Lung (tissue), 12 donors: ENCODE data around the gene CDKL5. TPM values are rescaled to one million over a fixed set of nuclear protein-coding genes. Genes with fewer than 3 reads are reported as not detected.

Source experiments
- ATAC-seq: fragments of 200-7000 bp; cut with Tn5 transposase; one replicate; pipeline ENCODE4 v1.9.1; 2020; ENCODE audit warnings: moderate number of reproducible peaks; ENCODE audit not compliant: insufficient read depth, low FRiP score
- DNase-seq, 3 donors: peaks; one replicate each; pipeline ENCODE4 v3.0.0-alpha.2; 2013 to 2017
- H3K27ac ChIP-seq, 2 donors: one replicate each; pipeline ENCODE4 v1.5.1; 2013; ENCODE audit warnings: mild to moderate bottlenecking in 2 of 2, moderate library complexity in 2 of 2, control low read depth in 1 of 2, inconsistent platforms in 1 of 2, low read depth in 1 of 2, low read length in 1 of 2
- H3K27me3 ChIP-seq, 3 donors: one replicate each; pipeline ENCODE4 v1.5.1; 2013; ENCODE audit warnings: low read length in 2 of 3; ENCODE audit not compliant: control insufficient read depth in 3 of 3, insufficient read depth in 3 of 3
- H3K36me3 ChIP-seq, 4 donors: one replicate each; pipeline ENCODE4 v1.5.1; 2013; ENCODE audit warnings: low read length in 4 of 4, mild to moderate bottlenecking in 1 of 4, moderate library complexity in 1 of 4; ENCODE audit not compliant: control insufficient read depth in 4 of 4, insufficient read depth in 4 of 4
- H3K4me1 ChIP-seq, 5 donors: one replicate each; pipeline ENCODE4 v1.5.1; 2013; ENCODE audit warnings: low read length in 5 of 5, mild to moderate bottlenecking in 2 of 5, moderate library complexity in 1 of 5; ENCODE audit not compliant: control insufficient read depth in 5 of 5, insufficient read depth in 5 of 5
- H3K4me3 ChIP-seq: one replicate; pipeline ENCODE4 v1.5.1; 2013; ENCODE audit warnings: mild to moderate bottlenecking, control low read depth, moderate library complexity
- H3K9ac ChIP-seq, 2 donors: one replicate each; pipeline ENCODE4 v1.5.1; 2013; ENCODE audit warnings: low read length in 2 of 2, control low read depth in 1 of 2; ENCODE audit not compliant: insufficient read depth in 1 of 2
- H3K9me3 ChIP-seq, 4 donors: one replicate each; pipeline ENCODE4 v1.5.1; 2013; ENCODE audit warnings: low read length in 3 of 4, mild to moderate bottlenecking in 1 of 4, moderate library complexity in 1 of 4; ENCODE audit not compliant: control insufficient read depth in 4 of 4, insufficient read depth in 3 of 4
- CTCF ChIP-seq: IDR thresholded peaks from 2 replicates; pipeline ENCODE4 v1.5.1; 2012; ENCODE audit warnings: mild to moderate bottlenecking; ENCODE audit errors: control extremely low read depth, extremely low read depth
- WGBS, 2 donors: extraction: QIAGEN DNeasy Blood & Tissue Kit; methylation state at CpG; one replicate each; pipeline ENCODE4 v1.1.7; 2013; 5-methylcytosine and 5-hydroxymethylcytosine counted together
- polyA plus RNA-seq, 2 donors: library from polyadenylated mRNA; stranded (reverse); fragments of 200-250 nt; gene quantifications; one replicate each; pipeline ENCODE4 v1.2.1, GENCODE V29; 2013
- total RNA-seq, 2 donors: library from RNA; depleted of rRNA in 1 of 2; stranded (reverse); fragments of >200 nt in 1 of 2; gene quantifications; one replicate each; pipeline ENCODE4 v1.2.1, GENCODE V29; 2014 to 2021
- donor health status: control.
- donor health status: control.
- donor health status: Bipolar disorder and iron deficiency.
- donor health status: healthy.
- donor health status: DM: yes; HTN: yes; CAD: no.

CDKL5 gene
- total and polyA plus RNA-seq, 4 donors = 3.2 to 37.3 (median 16.3) TPM

- TF ChIP-seq CTCF = no peak
- peaks cover 0 to 4% (median 0%) of the 10 kb centered on the region in 4 donors for H3K9me3 ChIP-seq
- WGBS, 2 donors = 53 to 67% methylated on average over 6 to 11 of the region's 11 CpGs
- H3K4me3 ChIP-seq = no peak overlapping the region
- peaks cover 0 to 3% (median 0%) of the 10 kb centered on the region in 5 donors for H3K4me1 ChIP-seq
- ATAC-seq = no peak
- DNase-seq = peak in 1 of 3 donors; percentile 17
- no peaks in the 10 kb centered on the region for H3K36me3 ChIP-seq
- H3K9ac ChIP-seq = no peak overlapping the region
- peaks cover 0 to 2% (median 0%) of the 10 kb centered on the region in 3 donors for H3K27me3 ChIP-seq
- no peak overlapping the region for H3K27ac ChIP-seq
Measured at GRCh38 chrX:18676470-18676869, 251.1 kb downstream of the CDKL5 start.

GRCh38 chrX:18677161-18677869, 251.9 kb downstream of the CDKL5 start:
- Histone ChIP-seq H3K27ac (no peak overlapping the region), H3K9ac (no peak overlapping the region), H3K36me3 (no peaks in the 10 kb centered on the region), H3K27me3 (peaks cover 0 to 2% (median 0%) of the 10 kb centered on the region in 3 donors), H3K4me3 (no peak overlapping the region), H3K4me1 (peaks cover 0 to 3% (median 0%) of the 10 kb centered on the region in 5 donors), H3K9me3 (peaks cover 0 to 4% (median 0%) of the 10 kb centered on the region in 4 donors)
- DNase-seq = no peak
- TF ChIP-seq CTCF = no peak
- no peak for ATAC-seq
- WGBS, 2 donors = 30 to 73% methylated on average over 17 of the region's 17 CpGs

- no peaks in the 10 kb centered on the region for H3K9me3 ChIP-seq
- H3K27ac ChIP-seq = no peak overlapping the region
- H3K36me3 ChIP-seq = no peaks in the 10 kb centered on the region
- no peaks in the 10 kb centered on the region for H3K4me1 ChIP-seq
- ATAC-seq (no peak), DNase-seq (no peak)
- H3K4me3 ChIP-seq = no peak overlapping the region
- 88 to 91% methylated on average over 6 of the region's 6 CpGs for WGBS, 2 donors
- no peak overlapping the region for H3K9ac ChIP-seq
- no peak for TF ChIP-seq CTCF
- peaks cover 0 to 5% (median 3%) of the 10 kb centered on the region in 3 donors for H3K27me3 ChIP-seq
Measured at GRCh38 chrX:18681996-18682395, 256.6 kb downstream of the CDKL5 start.

- no peaks in the 10 kb centered on the region for H3K36me3 ChIP-seq
- no peak overlapping the region for H3K4me3 ChIP-seq
- peaks cover 0 to 3% (median 3%) of the 10 kb centered on the region in 3 donors for H3K27me3 ChIP-seq
- H3K27ac ChIP-seq = no peak overlapping the region
- TF ChIP-seq CTCF = no peak
- H3K4me1 ChIP-seq = no peaks in the 10 kb centered on the region
- no peaks in the 10 kb centered on the region for H3K9me3 ChIP-seq
- H3K9ac ChIP-seq = no peak overlapping the region
- DNase-seq (no peak), ATAC-seq (no peak)
- WGBS, 2 donors = 74 to 76% methylated on average over 9 of the region's 9 CpGs
Measured at GRCh38 chrX:18682979-18683387, 257.6 kb downstream of the CDKL5 start.
